GM06990 (cell line): ENCODE results near the gene ARMC10.
"Not testable (repeated sequence)": the region's sequence is repeated elsewhere in the genome, so short reads cannot be mapped to it uniquely, and the experiment has no call there.

Experiments used
- DNase-seq: peaks from one replicate; pipeline ENCODE4 v3.0.0-alpha.2; 2011; ENCODE audit not compliant: insufficient read length; ENCODE audit errors: extremely low read depth
- H3K27me3 ChIP-seq: replicated peaks from 2 replicates; pipeline ENCODE4 v1.6.0; 2011; ENCODE audit warnings: low read length; ENCODE audit not compliant: control insufficient read depth, insufficient read depth
- H3K36me3 ChIP-seq: 2 replicates; pipeline ENCODE4 v1.5.1; 2011; ENCODE audit warnings: low read length; ENCODE audit not compliant: control insufficient read depth, insufficient read depth
- H3K4me3 ChIP-seq: replicated peaks from 2 replicates; pipeline ENCODE4 v1.5.1; 2011; ENCODE audit warnings: low read depth, mild to moderate bottlenecking, control low read depth, low read length
- CTCF ChIP-seq: IDR thresholded peaks from 2 replicates; pipeline ENCODE4 v1.5.1; 2011; ENCODE audit warnings: low read length, control low read depth, mild to moderate bottlenecking, inconsistent platforms; ENCODE audit not compliant: insufficient read depth, poor library complexity, severe bottlenecking

Gene ARMC10

GRCh38 chr7:103074519-103075336 is at the start of gene ARMC10, which contains the start of gene FBXL13:
ARMC10 (plus strand) TSS chr7:103075140; CDS start chr7:103075273, 133 bp downstream.
FBXL13 (minus strand) TSS chr7:103074796.
- Histone ChIP-seq H3K4me3 (peak within 1 kb of the TSS; percentile 90), H3K36me3 (no peaks in the 10 kb centered on the region), H3K27me3 (no peaks in the 10 kb centered on the region)
- TF ChIP-seq CTCF, result no peak
- peak; percentile 93 for DNase-seq

GRCh38 chr7:103025341-103025740 is 49.6 kb upstream of the ARMC10 start:
- H3K36me3 ChIP-seq, result no peaks in the 10 kb centered on the region
- TF ChIP-seq CTCF, result no peak
- H3K4me3 ChIP-seq, result no peak overlapping the region
- no peaks in the 10 kb centered on the region for H3K27me3 ChIP-seq
- DNase-seq, result no peak

- DNase-seq, result no peak
- H3K4me3 ChIP-seq, result no peak overlapping the region
- no peaks in the 10 kb centered on the region for H3K27me3 ChIP-seq
- no peak for TF ChIP-seq CTCF
- H3K36me3 ChIP-seq, result no peaks in the 10 kb centered on the region
Observed at GRCh38 chr7:103031024-103031423, 43.9 kb upstream of the ARMC10 start.

GRCh38 chr7:103031781-103032180 is 43.2 kb upstream of the ARMC10 start:
- Histone ChIP-seq H3K36me3 (no peaks in the 10 kb centered on the region), H3K4me3 (no peak overlapping the region), H3K27me3 (no peaks in the 10 kb centered on the region)
- DNase-seq, result no peak
- no peak for TF ChIP-seq CTCF

GRCh38 chr7:103034318-103034717 is 40.6 kb upstream of the ARMC10 start:
- H3K4me3 ChIP-seq, H3K36me3 ChIP-seq, DNase-seq, H3K27me3 ChIP-seq: not testable (repeated sequence)

GRCh38 chr7:103037476-103037822 is 37.5 kb upstream of the ARMC10 start:
- Histone ChIP-seq H3K36me3 (no peaks in the 10 kb centered on the region), H3K27me3 (no peaks in the 10 kb centered on the region), H3K4me3 (no peak overlapping the region)
- TF ChIP-seq CTCF, result no peak
- DNase-seq, result no peak

- DNase-seq, H3K4me3 ChIP-seq, H3K36me3 ChIP-seq, H3K27me3 ChIP-seq: not testable (repeated sequence)
Observed at GRCh38 chr7:103037823-103038739, 36.9 kb upstream of the ARMC10 start.

GRCh38 chr7:103041815-103042214 is 33.1 kb upstream of the ARMC10 start:
- not testable (repeated sequence) for H3K27me3 ChIP-seq, H3K36me3 ChIP-seq, DNase-seq, H3K4me3 ChIP-seq
